Subcutaneous abdominal adipose tissue (tissue), 5 donors: Measurements from ENCODE around the gene OBSCN.

Experiments used
- H3K27ac ChIP-seq: one replicate; pipeline ENCODE4 v1.7.0; 2013; ENCODE audit warnings: low read depth, mild to moderate bottlenecking, inconsistent platforms, low read length, moderate library complexity
- H3K27me3 ChIP-seq, 5 donors: one replicate each; pipeline ENCODE4 v1.7.0; 2013; ENCODE audit warnings: low read length in 5 of 5, inconsistent platforms in 1 of 5; ENCODE audit not compliant: control insufficient read depth in 5 of 5, insufficient read depth in 4 of 5
- H3K36me3 ChIP-seq, 5 donors: one replicate each; pipeline ENCODE4 v1.7.0; 2013; ENCODE audit warnings: low read length in 5 of 5; ENCODE audit not compliant: control insufficient read depth in 5 of 5, insufficient read depth in 5 of 5
- H3K4me1 ChIP-seq, 5 donors: one replicate each; pipeline ENCODE4 v1.7.0; 2013; ENCODE audit warnings: low read length in 5 of 5, mild to moderate bottlenecking in 3 of 5, moderate library complexity in 1 of 5; ENCODE audit not compliant: control insufficient read depth in 5 of 5, insufficient read depth in 5 of 5
- H3K4me3 ChIP-seq, 5 donors: one replicate each; pipeline ENCODE4 v1.7.0; 2013; ENCODE audit warnings: low read length in 5 of 5, low read depth in 1 of 5
- H3K9ac ChIP-seq, 5 donors: one replicate each; pipeline ENCODE4 v1.7.0; 2013; ENCODE audit warnings: low read length in 5 of 5, mild to moderate bottlenecking in 4 of 5, moderate library complexity in 3 of 5
- H3K9me3 ChIP-seq, 5 donors: one replicate each; pipeline ENCODE4 v1.7.0; 2013; ENCODE audit warnings: low read length in 5 of 5; ENCODE audit not compliant: control insufficient read depth in 5 of 5
- donor health status: healthy.
- donor health status: healthy.
- donor health status: healthy.
- donor health status: healthy.
- donor health status: healthy.

The OBSCN gene

GRCh38 chr1:228334226-228334935 is 126.5 kb downstream of the OBSCN start:
- Histone ChIP-seq H3K4me3 (no peak overlapping the region), H3K9me3 (no peaks in the 10 kb centered on the region), H3K4me1 (no peaks in the 10 kb centered on the region), H3K9ac (no peak overlapping the region), H3K27ac (no peak overlapping the region), H3K27me3 (no peaks in the 10 kb centered on the region), H3K36me3 (peaks cover 0 to 6% (median 0%) of the 10 kb centered on the region in 5 donors)

DNA sequence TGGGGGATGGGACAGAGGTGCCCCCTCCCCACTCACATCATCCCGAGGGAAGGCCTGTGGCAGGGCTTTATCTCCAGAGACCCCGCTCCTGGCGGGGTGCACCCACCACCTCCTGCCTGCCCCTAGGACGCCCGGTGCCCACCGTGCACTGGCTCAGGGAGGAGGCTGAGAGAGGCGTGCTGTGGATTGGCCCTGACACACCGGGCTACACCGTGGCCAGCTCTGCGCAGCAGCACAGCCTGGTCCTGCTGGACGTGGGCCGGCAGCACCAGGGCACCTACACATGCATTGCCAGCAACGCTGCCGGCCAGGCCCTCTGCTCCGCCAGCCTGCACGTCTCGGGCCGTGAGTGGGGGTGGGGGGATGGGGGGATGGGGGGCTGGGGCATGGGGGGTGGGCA is 127.1 kb downstream of the OBSCN start:
- no peak overlapping the region for H3K27ac ChIP-seq
- H3K36me3 ChIP-seq, result peaks cover 0 to 9% (median 0%) of the 10 kb centered on the region in 5 donors
- no peak overlapping the region for H3K4me3 ChIP-seq
- H3K27me3 ChIP-seq, result no peaks in the 10 kb centered on the region
- H3K9ac ChIP-seq, result no peak overlapping the region
- H3K9me3 ChIP-seq, result no peaks in the 10 kb centered on the region
- H3K4me1 ChIP-seq, result no peaks in the 10 kb centered on the region

DNA sequence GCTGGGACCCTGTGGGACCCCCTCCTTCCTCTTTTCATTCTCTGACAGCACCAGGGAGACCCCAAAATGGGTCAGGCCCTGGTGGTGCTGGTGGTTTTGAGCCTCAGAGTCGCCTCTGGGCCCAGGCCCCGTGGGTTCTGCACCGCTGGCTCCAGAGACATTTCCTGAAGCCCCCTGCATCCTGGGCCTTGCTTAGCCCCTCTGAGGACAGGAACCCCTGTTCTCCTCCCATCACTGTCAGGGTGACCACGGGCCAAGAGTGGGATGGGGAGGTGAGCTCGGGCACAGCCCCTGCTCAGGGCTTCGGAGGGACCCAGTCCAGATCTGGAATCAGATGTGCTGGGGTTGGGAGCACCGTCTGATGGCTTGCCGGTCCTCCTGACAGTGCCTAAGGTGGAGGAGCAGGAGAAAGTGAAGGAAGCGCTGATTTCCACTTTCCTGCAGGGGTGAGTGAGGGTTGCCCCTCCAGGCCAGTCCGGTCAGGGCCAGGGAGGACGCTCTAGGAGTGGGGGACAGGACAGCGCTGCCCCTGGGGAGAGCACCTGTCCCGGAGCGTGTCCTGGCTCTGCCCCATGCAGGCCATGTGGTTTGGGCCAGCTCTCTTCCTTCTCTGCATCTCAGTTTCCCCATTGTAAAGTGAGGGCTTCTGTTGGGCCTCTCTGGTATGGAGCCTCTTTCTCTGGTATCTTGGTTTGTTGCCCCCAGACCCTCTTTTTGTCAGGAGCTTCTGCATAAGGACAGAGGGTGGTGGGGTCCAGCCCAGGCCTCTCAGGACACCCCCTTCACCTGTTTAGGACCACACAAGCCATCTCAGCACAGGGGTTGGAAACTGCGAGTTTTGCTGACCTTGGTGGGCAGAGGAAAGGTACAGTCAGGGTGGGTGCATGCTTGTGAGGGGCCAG is 127.8 kb downstream of the OBSCN start:
- Histone ChIP-seq H3K9ac (no peak overlapping the region), H3K4me1 (no peaks in the 10 kb centered on the region), H3K27me3 (no peaks in the 10 kb centered on the region), H3K9me3 (no peaks in the 10 kb centered on the region), H3K36me3 (peaks cover 0 to 9% (median 0%) of the 10 kb centered on the region in 5 donors), H3K4me3 (no peak overlapping the region), H3K27ac (no peak overlapping the region)

GRCh38 chr1:228336308-228337030 is 128.6 kb downstream of the OBSCN start:
- Histone ChIP-seq H3K27ac (no peak overlapping the region), H3K27me3 (no peaks in the 10 kb centered on the region), H3K9me3 (no peaks in the 10 kb centered on the region), H3K9ac (no peak overlapping the region), H3K4me3 (no peak overlapping the region), H3K36me3 (peaks cover 0 to 9% (median 0%) of the 10 kb centered on the region in 5 donors), H3K4me1 (no peaks in the 10 kb centered on the region)

- Histone ChIP-seq H3K36me3 (peaks cover 0 to 9% (median 0%) of the 10 kb centered on the region in 5 donors), H3K27me3 (no peaks in the 10 kb centered on the region), H3K27ac (no peak overlapping the region), H3K9ac (no peak overlapping the region), H3K4me1 (no peaks in the 10 kb centered on the region), H3K4me3 (no peak overlapping the region), H3K9me3 (no peaks in the 10 kb centered on the region)
These were observed 129.3 kb downstream of the OBSCN start for GRCh38 chr1:228337031-228337564.

- no peak overlapping the region for H3K27ac ChIP-seq
- no peaks in the 10 kb centered on the region for H3K4me1 ChIP-seq
- H3K4me3 ChIP-seq, result no peak overlapping the region
- no peaks in the 10 kb centered on the region for H3K27me3 ChIP-seq
- H3K9me3 ChIP-seq, result no peaks in the 10 kb centered on the region
- peaks cover 0 to 9% (median 0%) of the 10 kb centered on the region in 5 donors for H3K36me3 ChIP-seq
- no peak overlapping the region for H3K9ac ChIP-seq
These were observed 130.1 kb downstream of the OBSCN start for GRCh38 chr1:228337711-228338520.

DNA sequence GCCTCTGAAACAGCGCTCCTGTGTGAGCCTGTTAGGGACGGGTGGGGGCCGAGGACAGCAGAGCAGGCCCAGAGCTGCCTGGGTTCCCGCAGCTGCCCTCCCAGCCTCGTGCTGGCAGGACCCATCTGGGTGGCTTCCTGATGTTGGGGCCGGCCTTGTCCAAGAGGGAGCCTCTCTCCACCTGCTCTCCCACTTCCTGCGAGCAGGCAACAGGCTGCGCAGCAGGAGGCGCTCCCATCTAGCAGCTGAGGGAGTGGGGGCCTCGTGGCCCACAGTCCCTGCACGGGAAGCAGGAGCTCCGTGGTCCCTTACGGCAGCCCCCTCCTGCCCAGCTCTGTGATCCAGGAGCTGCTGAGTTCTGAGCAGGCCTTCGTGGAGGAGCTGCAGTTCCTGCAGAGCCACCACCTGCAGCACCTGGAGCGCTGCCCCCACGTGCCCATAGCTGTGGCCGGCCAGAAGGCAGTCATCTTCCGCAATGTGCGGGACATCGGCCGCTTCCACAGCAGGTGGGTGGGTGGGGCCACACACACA is 130.7 kb downstream of the OBSCN start:
- H3K9me3 ChIP-seq, result no peaks in the 10 kb centered on the region
- H3K27ac ChIP-seq, result no peak overlapping the region
- no peak overlapping the region for H3K4me3 ChIP-seq
- H3K36me3 ChIP-seq, result peaks cover 0 to 9% (median 0%) of the 10 kb centered on the region in 5 donors
- no peaks in the 10 kb centered on the region for H3K27me3 ChIP-seq
- no peaks in the 10 kb centered on the region for H3K4me1 ChIP-seq
- no peak overlapping the region for H3K9ac ChIP-seq

GRCh38 chr1:228339059-228339704 is 131.3 kb downstream of the OBSCN start:
- Histone ChIP-seq H3K27me3 (no peaks in the 10 kb centered on the region), H3K9me3 (peaks cover 0 to 4% (median 0%) of the 10 kb centered on the region in 5 donors), H3K4me3 (no peak overlapping the region), H3K36me3 (peaks cover 0 to 9% (median 0%) of the 10 kb centered on the region in 5 donors), H3K9ac (no peak overlapping the region), H3K27ac (no peak overlapping the region), H3K4me1 (no peaks in the 10 kb centered on the region)
